NCI-H69 (cell line): ENCODE results near the gene COX19.
A peak's percentile ranks its signal among the peaks of the same experiment; 100 is the strongest.

ENCODE experiments used
- DNase-seq: peaks from one replicate; lab custom pipeline; 2025; lab: John Stamatoyannopoulos, UW

Gene COX19

GRCh38 chr7:991729-992656 is 16.6 kb upstream of the COX19 start:
- peak; percentile 26 for DNase-seq

GRCh38 chr7:990933-991728 is 15.8 kb upstream of the COX19 start:
- no peak for DNase-seq

- DNase-seq = peak; percentile 30
Observed at GRCh38 chr7:990352-990932, 15.1 kb upstream of the COX19 start.

GRCh38 chr7:988963-989529 is 13.7 kb upstream of the COX19 start:
- peak; percentile 66 for DNase-seq

- DNase-seq = peak; percentile 60
Observed at GRCh38 chr7:988426-988911, 13.1 kb upstream of the COX19 start.

GRCh38 chr7:987909-988308 is 12.6 kb upstream of the COX19 start:
- DNase-seq = no peak

- peak; percentile 34 for DNase-seq
Observed at GRCh38 chr7:986766-987751, 11.7 kb upstream of the COX19 start.

- DNase-seq = peak; percentile 73
Observed at GRCh38 chr7:985915-986741, 10.8 kb upstream of the COX19 start.

- DNase-seq = no peak
Observed at GRCh38 chr7:985127-985416, 9.7 kb upstream of the COX19 start.

- no peak for DNase-seq
Observed at GRCh38 chr7:984361-985126, 9.2 kb upstream of the COX19 start.

GRCh38 chr7:983616-984071 is 8.3 kb upstream of the COX19 start:
- no peak for DNase-seq

GRCh38 chr7:983004-983615 is 7.8 kb upstream of the COX19 start, which contains the start of gene CYP2W1:
CYP2W1 (plus strand) TSS chr7:983181; CDS start chr7:983212, 31 bp downstream.
- DNase-seq = no peak

GRCh38 chr7:982511-983003 is 7.2 kb upstream of the COX19 start:
- DNase-seq = no peak

GRCh38 chr7:981793-982510 is 6.6 kb upstream of the COX19 start:
- DNase-seq = peak; percentile 93

- peak; percentile 29 for DNase-seq
Observed at GRCh38 chr7:979886-980571, 4.7 kb upstream of the COX19 start.

GRCh38 chr7:979151-979550 is 3.8 kb upstream of the COX19 start:
- no peak for DNase-seq

- DNase-seq = no peak
Observed at GRCh38 chr7:978416-979091, 3.2 kb upstream of the COX19 start.
